Vagina (tissue), 2 donors: Measurements from ENCODE around the gene SLC19A1.

Experiments
- POLR2A ChIP-seq, 2 donors: fragments of 450-650 bp; IDR thresholded peaks; one replicate each; pipeline ENCODE4 v1.6.1; 2017; ENCODE audit warnings: antibody characterized with exemption in 2 of 2, mild to moderate bottlenecking in 2 of 2, moderate library complexity in 2 of 2
- TF ChIP-seq, protein P1 (sequence below), 3 experiments: fragments of 450-650 bp in 2 of 3; fragments of 200-600 bp in 1 of 3; sonication (generic) in 1 of 3; IDR thresholded peaks; one replicate each; pipeline ENCODE4 v1.5.1; 2017 to 2019; ENCODE audit warnings: antibody characterized with exemption in 3 of 3, mild to moderate bottlenecking in 2 of 3, moderate library complexity in 2 of 3

DNA sequence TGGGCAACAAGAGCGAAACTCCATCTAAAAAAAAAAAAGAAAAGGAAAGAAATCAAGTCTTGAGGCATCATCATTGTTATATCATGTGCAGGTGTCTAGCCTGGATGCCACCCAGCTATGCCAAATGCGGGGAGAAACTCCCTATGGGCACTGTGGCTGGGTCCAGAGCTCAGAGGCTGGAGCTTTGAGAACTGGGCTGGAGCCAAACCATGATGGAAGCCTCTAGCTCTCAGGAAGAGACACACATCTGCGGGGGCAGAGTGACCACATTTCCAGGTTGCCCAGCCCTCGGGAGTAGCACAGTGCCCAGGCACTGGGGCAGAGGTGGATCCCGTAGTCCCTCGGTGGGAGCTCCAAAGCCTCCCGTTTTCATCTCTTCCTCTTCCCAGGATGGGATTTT is 78.4 kb downstream of the SLC19A1 start:
- TF ChIP-seq, protein P1, sequence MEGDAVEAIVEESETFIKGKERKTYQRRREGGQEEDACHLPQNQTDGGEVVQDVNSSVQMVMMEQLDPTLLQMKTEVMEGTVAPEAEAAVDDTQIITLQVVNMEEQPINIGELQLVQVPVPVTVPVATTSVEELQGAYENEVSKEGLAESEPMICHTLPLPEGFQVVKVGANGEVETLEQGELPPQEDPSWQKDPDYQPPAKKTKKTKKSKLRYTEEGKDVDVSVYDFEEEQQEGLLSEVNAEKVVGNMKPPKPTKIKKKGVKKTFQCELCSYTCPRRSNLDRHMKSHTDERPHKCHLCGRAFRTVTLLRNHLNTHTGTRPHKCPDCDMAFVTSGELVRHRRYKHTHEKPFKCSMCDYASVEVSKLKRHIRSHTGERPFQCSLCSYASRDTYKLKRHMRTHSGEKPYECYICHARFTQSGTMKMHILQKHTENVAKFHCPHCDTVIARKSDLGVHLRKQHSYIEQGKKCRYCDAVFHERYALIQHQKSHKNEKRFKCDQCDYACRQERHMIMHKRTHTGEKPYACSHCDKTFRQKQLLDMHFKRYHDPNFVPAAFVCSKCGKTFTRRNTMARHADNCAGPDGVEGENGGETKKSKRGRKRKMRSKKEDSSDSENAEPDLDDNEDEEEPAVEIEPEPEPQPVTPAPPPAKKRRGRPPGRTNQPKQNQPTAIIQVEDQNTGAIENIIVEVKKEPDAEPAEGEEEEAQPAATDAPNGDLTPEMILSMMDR (IDR thresholded peaks at IDR 0.05) = no peak
- no peak for TF ChIP-seq POLR2A (IDR thresholded peaks at IDR 0.05)
